ENCODE measurements around the gene VPS13A. TPM values are rescaled to one million over a fixed set of nuclear protein-coding genes. Genes with fewer than 3 reads are reported as not detected.
A peak's percentile ranks its signal among the peaks of the same experiment; 100 is the strongest.

The VPS13A gene
- total RNA-seq, 1 donor from 2014 or later: 10.0 TPM

- DNase-seq (ENCODE audit: low read depth): no peak
Observed at GRCh38 chr9:77454663-77455062, 277.3 kb downstream of the VPS13A start.

- DNase-seq (ENCODE audit: low read depth): peak; percentile 39
Observed at GRCh38 chr9:77455312-77455927, 278.1 kb downstream of the VPS13A start.

- DNase-seq (ENCODE audit: low read depth): peak; percentile 92
Observed at GRCh38 chr9:77456829-77457437, 279.6 kb downstream of the VPS13A start.

GRCh38 chr9:77457916-77458592 is 280.7 kb downstream of the VPS13A start:
- DNase-seq (ENCODE audit: low read depth): peak; percentile 82

- DNase-seq (ENCODE audit: low read depth): no peak
Observed at GRCh38 chr9:77460938-77461337, 283.6 kb downstream of the VPS13A start.

- DNase-seq (ENCODE audit: low read depth): no peak
Observed at GRCh38 chr9:77462066-77462465, 284.7 kb downstream of the VPS13A start.

GRCh38 chr9:77463151-77463550 is 285.8 kb downstream of the VPS13A start:
- no peak for DNase-seq (ENCODE audit: low read depth)

- no peak for DNase-seq (ENCODE audit: low read depth)
Observed at GRCh38 chr9:77464661-77465060, 287.3 kb downstream of the VPS13A start.

- DNase-seq (ENCODE audit: low read depth): no peak
Observed at GRCh38 chr9:77469515-77470231, 292.3 kb downstream of the VPS13A start.

Other genes starting within 250 kb of the VPS13A start
- gene FOXB2, start 157.9 kb upstream of the VPS13A start, total RNA-seq: not detected in 2 replicates

All from myocyte (in vitro differentiated cells).